ENCODE data around the gene DLGAP4.

DLGAP4 gene

DNA sequence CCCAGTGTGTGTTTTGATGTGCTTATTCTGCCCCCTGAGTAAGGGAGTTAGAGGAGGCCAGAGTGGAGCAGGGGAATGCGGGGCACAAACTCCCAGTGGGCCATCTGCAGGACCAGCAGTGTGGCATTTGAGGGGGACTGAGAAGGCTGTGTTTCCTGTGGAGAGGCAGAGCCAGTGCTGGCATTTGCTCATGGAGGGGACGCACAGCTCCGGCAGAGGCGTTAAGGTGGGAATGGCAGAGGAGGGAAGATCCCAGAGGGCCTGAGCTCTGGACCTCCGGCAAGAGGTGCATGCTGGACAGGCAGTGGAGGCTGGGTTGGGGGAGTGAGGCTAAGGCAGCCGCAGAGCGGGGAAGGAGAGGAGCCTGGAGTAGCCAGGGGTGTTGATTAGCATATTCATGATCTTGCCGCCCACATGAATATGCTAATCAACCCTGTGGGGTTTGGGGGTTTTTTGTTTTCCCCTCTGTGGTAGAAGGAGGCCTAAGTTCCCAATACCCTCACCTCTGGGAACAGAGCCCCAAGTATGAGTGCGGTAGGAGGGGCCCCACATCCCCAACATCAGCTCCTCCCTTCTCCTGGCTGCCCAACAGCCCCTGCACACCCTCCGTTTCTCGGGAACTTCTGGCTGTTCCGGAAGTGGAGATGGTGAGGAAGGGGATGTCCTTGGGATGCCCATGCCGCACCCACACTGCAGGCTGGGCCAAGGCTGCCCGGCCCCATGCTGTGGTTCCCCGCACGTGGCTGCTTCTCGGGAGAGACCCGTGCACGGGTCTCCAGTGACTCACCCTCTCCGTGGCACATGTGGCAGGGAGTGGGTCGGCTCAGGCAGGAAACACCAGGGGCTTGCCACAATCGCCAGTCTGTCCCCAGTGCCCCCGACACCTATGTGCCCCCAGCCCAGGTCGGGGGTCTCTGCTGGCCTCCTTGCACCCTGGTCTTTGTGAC, 33.8 kb downstream of the DLGAP4 start:
- Histone ChIP-seq H3K36me3 (ENCODE audit: control insufficient read depth, insufficient read depth, low read length) (no peaks in the 10 kb centered on the region), H3K4me3 (replicated peaks; ENCODE audit: low read depth, low read length) (no peak overlapping the region), H3K27me3 (replicated peaks; ENCODE audit: control insufficient read depth, insufficient read depth, low read length) (no peaks in the 10 kb centered on the region; the same call in none of the 2 replicates)
- no peak for TF ChIP-seq CTCF (IDR thresholded peaks at IDR 0.05; ENCODE audit: insufficient read depth, low read length, poor library complexity, severe bottlenecking)
- no peak for DNase-seq (ENCODE audit: extremely low read depth, insufficient read length)

- no peak for DNase-seq (ENCODE audit: extremely low read depth, insufficient read length)
- no peak overlapping the region for H3K4me3 ChIP-seq (replicated peaks; ENCODE audit: low read depth, low read length)
- no peaks in the 10 kb centered on the region for H3K36me3 ChIP-seq (ENCODE audit: control insufficient read depth, insufficient read depth, low read length)
- H3K27me3 ChIP-seq (replicated peaks; ENCODE audit: control insufficient read depth, insufficient read depth, low read length): no peaks in the 10 kb centered on the region; the same call in none of the 2 replicates
- TF ChIP-seq CTCF (IDR thresholded peaks at IDR 0.05; ENCODE audit: insufficient read depth, low read length, poor library complexity, severe bottlenecking): no peak
These were observed 34.5 kb downstream of the DLGAP4 start for GRCh38 chr20:36340593-36340990.

- H3K36me3 ChIP-seq (ENCODE audit: control insufficient read depth, insufficient read depth, low read length): no peaks in the 10 kb centered on the region
- no peak overlapping the region for H3K4me3 ChIP-seq (replicated peaks; ENCODE audit: low read depth, low read length)
- no peak for DNase-seq (ENCODE audit: extremely low read depth, insufficient read length)
- no peak for TF ChIP-seq CTCF (IDR thresholded peaks at IDR 0.05; ENCODE audit: insufficient read depth, low read length, poor library complexity, severe bottlenecking)
- H3K27me3 ChIP-seq (replicated peaks; ENCODE audit: control insufficient read depth, insufficient read depth, low read length): no peaks in the 10 kb centered on the region; the same call in none of the 2 replicates
These were observed 35.3 kb downstream of the DLGAP4 start for GRCh38 chr20:36341331-36342020.

- no peak for TF ChIP-seq CTCF (IDR thresholded peaks at IDR 0.05; ENCODE audit: insufficient read depth, low read length, poor library complexity, severe bottlenecking)
- Histone ChIP-seq H3K36me3 (ENCODE audit: control insufficient read depth, insufficient read depth, low read length) (no peaks in the 10 kb centered on the region), H3K4me3 (replicated peaks; ENCODE audit: low read depth, low read length) (no peak overlapping the region), H3K27me3 (replicated peaks; ENCODE audit: control insufficient read depth, insufficient read depth, low read length) (no peaks in the 10 kb centered on the region; the same call in none of the 2 replicates)
- no peak for DNase-seq (ENCODE audit: extremely low read depth, insufficient read length)
These were observed 36.4 kb downstream of the DLGAP4 start for GRCh38 chr20:36342331-36343120.

DNA sequence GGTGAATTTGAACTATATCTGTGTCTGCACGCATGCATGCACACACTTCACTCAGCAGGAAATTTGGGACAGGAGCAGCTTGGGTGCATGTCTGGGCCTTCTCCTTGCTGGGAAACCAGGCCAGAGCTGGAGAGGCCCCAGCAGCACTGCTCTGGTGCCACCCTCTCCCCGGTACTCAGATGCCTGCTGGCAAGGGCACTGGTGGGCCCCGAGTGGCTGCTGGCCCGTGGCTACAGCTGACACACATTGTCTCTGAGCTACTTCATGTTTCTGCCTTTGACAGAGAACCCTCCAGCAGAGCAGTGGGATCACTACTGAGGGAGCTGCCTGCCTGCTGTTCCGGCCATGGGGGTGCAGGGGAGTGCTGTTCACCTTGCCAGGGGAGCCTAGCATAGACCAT, 37.5 kb downstream of the DLGAP4 start:
- no peaks in the 10 kb centered on the region; the same call in none of the 2 replicates for H3K27me3 ChIP-seq (replicated peaks; ENCODE audit: control insufficient read depth, insufficient read depth, low read length)
- no peaks in the 10 kb centered on the region for H3K36me3 ChIP-seq (ENCODE audit: control insufficient read depth, insufficient read depth, low read length)
- no peak for TF ChIP-seq CTCF (IDR thresholded peaks at IDR 0.05; ENCODE audit: insufficient read depth, low read length, poor library complexity, severe bottlenecking)
- H3K4me3 ChIP-seq (replicated peaks; ENCODE audit: low read depth, low read length): no peak overlapping the region
- no peak for DNase-seq (ENCODE audit: extremely low read depth, insufficient read length)
